HCT116 (cell line): ENCODE measurements around the gene ASB7.

ENCODE experiments used
- CEBPB ChIP-seq: IDR thresholded peaks from 2 replicates; pipeline ENCODE4 v1.6.1; 2012; ENCODE audit warnings: low read depth
- EZH2 ChIP-seq: fragments of 200-600 bp; sonication (generic); IDR thresholded peaks from 2 replicates; pipeline ENCODE4 v1.6.1; 2017; ENCODE audit warnings: antibody characterized with exemption, mixed run types
- POLR2A ChIP-seq: IDR thresholded peaks from 2 replicates; pipeline ENCODE4 v1.7.0; 2011; ENCODE audit warnings: borderline replicate concordance; ENCODE audit not compliant: insufficient read depth, insufficient read length; ENCODE audit errors: extremely low read depth
- REST ChIP-seq: IDR thresholded peaks from 2 replicates; pipeline ENCODE4 v1.6.1; 2012; ENCODE audit warnings: low read depth
- SIN3A ChIP-seq: IDR thresholded peaks from 2 replicates; pipeline ENCODE4 v1.6.1; 2012; ENCODE audit warnings: low read depth
- TCF7L2 ChIP-seq: IDR thresholded peaks from 2 replicates; pipeline ENCODE4 v1.7.0; 2011; ENCODE audit warnings: borderline replicate concordance, inconsistent platforms; ENCODE audit not compliant: insufficient read depth, insufficient read length; ENCODE audit errors: extremely low read depth
- ZNF274 ChIP-seq: fragments of 200-500 bp; sonication (Bioruptor generic); IDR thresholded peaks from 2 replicates; pipeline ENCODE4 v1.6.1; 2014; ENCODE audit warnings: mild to moderate bottlenecking, low read depth, low read length, inconsistent platforms
- TF ChIP-seq, protein P1 (sequence below), 3 experiments: fragments of 200-600 bp in 1 of 3; sonication (generic) in 1 of 3; IDR thresholded peaks in 2 of 3; conservative IDR thresholded peaks in 1 of 3; 2 replicates each; pipeline ENCODE4 v1.5.1; 2012 to 2017; ENCODE audit warnings: low read depth in 2 of 3, low read length in 2 of 3, antibody characterized with exemption in 1 of 3, borderline replicate concordance in 1 of 3, control low read depth in 1 of 3, mild to moderate bottlenecking in 1 of 3, mixed read lengths in 1 of 3, mixed run types in 1 of 3, moderate library complexity in 1 of 3; ENCODE audit not compliant: insufficient read depth in 1 of 3

- TF ChIP-seq EZH2: no peak
- TF ChIP-seq, protein P1, sequence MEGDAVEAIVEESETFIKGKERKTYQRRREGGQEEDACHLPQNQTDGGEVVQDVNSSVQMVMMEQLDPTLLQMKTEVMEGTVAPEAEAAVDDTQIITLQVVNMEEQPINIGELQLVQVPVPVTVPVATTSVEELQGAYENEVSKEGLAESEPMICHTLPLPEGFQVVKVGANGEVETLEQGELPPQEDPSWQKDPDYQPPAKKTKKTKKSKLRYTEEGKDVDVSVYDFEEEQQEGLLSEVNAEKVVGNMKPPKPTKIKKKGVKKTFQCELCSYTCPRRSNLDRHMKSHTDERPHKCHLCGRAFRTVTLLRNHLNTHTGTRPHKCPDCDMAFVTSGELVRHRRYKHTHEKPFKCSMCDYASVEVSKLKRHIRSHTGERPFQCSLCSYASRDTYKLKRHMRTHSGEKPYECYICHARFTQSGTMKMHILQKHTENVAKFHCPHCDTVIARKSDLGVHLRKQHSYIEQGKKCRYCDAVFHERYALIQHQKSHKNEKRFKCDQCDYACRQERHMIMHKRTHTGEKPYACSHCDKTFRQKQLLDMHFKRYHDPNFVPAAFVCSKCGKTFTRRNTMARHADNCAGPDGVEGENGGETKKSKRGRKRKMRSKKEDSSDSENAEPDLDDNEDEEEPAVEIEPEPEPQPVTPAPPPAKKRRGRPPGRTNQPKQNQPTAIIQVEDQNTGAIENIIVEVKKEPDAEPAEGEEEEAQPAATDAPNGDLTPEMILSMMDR (IDR thresholded peaks at IDR 0.05 in 2 of 3, conservative IDR thresholded peaks at IDR 0.05 in 1 of 3; ENCODE audit: borderline replicate concordance in 1 of 3, insufficient read depth in 1 of 3, low read depth in 2 of 3, low read length in 2 of 3): no peak
- TF ChIP-seq REST: no peak
- TF ChIP-seq TCF7L2: no peak
- TF ChIP-seq POLR2A: no peak
- TF ChIP-seq CEBPB: no peak
- no peak for TF ChIP-seq SIN3A
- TF ChIP-seq ZNF274: no peak
Measured at GRCh38 chr15:100658895-100659294, 56.5 kb downstream of the ASB7 start.
